GM12875 (cell line): ENCODE data around the gene ANKRD34A.

ENCODE experiments used
- H3K4me3 ChIP-seq: one replicate; pipeline ENCODE4 v1.5.1; 2011; ENCODE audit warnings: low read depth, low read length, control low read depth
- TF ChIP-seq, protein P1 (sequence below): IDR thresholded peaks from 2 replicates; pipeline ENCODE4 v1.5.1; 2011; ENCODE audit warnings: low read depth, mild to moderate bottlenecking, control low read depth, inconsistent platforms, low read length, moderate library complexity, borderline replicate concordance; ENCODE audit not compliant: insufficient read depth

The ANKRD34A gene

DNA sequence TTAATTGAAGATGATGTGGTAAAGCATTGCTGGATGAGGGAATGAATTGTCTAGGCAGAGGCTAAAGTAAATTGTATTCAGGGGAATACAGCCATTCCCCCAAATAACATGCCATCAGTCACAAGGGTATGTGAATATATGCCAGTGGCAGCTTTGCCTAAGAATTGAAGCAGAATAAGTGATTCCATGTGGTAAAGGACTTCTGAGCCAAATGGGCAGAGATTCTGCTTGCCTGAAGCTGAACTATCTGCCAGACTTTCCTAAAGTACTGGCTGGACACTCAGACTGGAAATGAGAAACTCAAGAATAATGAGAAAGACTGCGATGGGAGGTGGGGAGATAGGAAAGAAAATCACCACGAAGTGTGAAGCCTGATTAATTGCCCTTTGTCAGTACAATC lies 8.9 kb downstream of the ANKRD34A start:
- TF ChIP-seq, protein P1, sequence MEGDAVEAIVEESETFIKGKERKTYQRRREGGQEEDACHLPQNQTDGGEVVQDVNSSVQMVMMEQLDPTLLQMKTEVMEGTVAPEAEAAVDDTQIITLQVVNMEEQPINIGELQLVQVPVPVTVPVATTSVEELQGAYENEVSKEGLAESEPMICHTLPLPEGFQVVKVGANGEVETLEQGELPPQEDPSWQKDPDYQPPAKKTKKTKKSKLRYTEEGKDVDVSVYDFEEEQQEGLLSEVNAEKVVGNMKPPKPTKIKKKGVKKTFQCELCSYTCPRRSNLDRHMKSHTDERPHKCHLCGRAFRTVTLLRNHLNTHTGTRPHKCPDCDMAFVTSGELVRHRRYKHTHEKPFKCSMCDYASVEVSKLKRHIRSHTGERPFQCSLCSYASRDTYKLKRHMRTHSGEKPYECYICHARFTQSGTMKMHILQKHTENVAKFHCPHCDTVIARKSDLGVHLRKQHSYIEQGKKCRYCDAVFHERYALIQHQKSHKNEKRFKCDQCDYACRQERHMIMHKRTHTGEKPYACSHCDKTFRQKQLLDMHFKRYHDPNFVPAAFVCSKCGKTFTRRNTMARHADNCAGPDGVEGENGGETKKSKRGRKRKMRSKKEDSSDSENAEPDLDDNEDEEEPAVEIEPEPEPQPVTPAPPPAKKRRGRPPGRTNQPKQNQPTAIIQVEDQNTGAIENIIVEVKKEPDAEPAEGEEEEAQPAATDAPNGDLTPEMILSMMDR: no peak
- H3K4me3 ChIP-seq: no peak overlapping the region

DNA sequence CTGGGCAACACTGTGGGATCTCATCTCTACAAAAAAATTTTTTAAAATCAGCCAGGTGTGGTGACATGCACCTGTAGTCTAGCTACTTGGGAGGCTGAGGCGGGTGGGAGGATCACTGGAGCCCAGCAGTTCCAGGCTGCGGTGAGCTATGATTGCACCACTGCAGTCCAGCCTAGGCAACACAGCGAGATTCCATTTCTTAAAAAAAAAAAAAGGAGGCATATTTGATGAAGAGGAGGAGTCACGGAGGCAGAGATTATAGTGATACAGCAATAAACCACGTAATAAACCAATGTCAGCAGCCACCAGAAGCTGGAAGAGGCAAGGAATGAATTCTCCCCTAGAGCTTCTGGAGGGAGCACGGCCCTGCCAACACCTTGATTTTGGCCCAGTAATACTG lies 10.5 kb downstream of the ANKRD34A start:
- H3K4me3 ChIP-seq: no peak overlapping the region
- TF ChIP-seq, protein P1: no peak

DNA sequence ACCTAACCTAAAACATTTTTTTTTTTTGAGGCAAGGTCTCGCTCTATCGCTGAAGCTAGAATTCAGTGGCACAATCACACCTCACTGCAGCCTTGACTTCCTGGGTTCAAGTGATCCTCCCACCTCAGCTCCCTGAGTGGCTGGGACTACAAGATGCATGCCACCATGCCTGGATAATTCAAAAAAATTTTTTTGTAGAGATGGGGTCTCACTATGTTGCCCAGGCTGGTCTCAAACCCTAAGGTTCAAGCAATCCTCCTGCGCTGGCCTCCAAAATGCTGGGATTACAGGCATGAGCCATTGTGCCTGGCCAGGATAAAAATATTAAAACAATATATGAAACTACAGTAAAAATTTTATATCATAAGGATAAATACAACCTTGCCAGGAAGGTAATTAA lies 11.5 kb downstream of the ANKRD34A start:
- TF ChIP-seq, protein P1: no peak
- H3K4me3 ChIP-seq: no peak overlapping the region

DNA sequence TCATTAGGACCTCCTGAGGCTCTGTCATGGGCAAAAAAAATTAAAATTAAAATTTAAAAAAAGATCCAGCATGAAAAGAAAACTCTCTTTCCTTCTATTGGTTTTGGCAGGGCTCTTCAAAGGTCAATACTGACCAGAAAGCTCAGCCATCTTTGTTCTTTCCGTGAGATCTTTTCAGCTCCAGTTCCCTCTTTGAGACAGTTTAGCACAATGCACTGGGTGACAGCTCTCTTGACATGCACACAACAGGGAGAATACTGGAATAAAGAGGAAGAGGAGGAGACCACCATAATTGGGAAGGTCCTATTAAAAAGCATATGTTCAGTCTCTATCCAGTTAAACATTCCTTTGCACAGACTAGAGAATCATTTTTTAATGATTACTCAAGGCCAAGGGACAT lies 12.8 kb downstream of the ANKRD34A start:
- no peak overlapping the region for H3K4me3 ChIP-seq
- TF ChIP-seq, protein P1: no peak

DNA sequence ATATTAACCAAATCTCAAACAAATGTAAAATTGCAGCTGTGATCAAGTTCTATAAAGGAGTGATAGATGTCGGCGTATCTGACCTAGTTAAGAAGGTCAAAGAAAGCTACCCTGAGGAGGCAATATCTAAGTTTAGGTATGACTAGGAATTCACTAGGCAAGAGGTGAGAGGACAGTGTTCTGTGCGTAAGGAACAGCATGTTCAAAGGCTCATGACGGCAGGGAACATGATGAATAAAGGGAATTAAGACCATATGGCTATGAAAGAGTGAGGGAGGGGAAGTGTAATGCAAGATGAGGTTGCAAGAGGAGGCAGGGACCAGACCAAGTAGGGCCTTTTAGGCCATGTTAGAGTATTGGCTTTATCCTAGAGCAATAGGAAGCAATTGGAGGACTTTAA lies 15.2 kb downstream of the ANKRD34A start:
- no peak overlapping the region for H3K4me3 ChIP-seq
- TF ChIP-seq, protein P1: no peak

DNA sequence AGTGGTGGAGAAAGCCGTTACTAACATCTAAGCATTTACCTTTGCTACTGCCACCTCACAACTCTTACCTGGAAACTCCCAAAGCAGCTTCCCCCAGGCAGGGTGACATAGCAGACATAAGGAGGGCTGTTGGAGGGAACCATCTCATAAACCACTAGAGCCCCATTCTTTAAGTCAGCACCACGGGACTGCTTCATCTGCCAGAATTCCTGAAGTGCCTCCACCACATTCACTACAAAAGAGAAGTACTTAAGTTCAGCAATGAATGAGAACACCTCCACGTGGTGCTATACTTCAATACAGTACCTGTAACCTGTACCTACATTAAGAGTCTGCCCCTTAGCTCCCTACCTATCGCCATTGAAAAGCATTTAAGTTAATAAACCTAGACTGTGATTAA lies 16.8 kb downstream of the ANKRD34A start:
- no peak overlapping the region for H3K4me3 ChIP-seq
- TF ChIP-seq, protein P1: no peak

DNA sequence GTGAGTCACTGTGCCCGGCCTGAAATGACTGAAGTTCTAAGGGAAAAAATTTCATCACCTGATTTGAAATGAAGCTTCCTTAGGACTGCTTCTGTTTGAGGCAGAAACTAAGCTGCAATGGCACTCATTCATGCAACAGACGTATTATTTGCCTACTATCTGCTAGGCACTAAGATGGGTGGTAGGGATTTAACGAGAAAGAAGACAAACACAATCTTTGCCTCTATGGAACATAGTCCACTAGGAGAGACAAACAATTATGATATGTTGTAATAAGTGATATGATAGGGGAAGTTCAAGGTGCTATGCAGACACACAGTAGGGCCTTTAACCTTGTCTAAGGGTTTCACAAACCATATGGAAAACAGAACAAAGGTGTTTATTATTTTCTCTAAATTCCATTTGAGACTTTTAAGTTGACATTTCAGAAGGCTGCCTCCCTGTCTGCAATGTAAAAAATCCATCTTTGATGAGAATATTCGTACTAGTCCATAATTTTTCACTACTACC lies 17.8 kb downstream of the ANKRD34A start:
- TF ChIP-seq, protein P1: no peak
- H3K4me3 ChIP-seq: no peak overlapping the region
